ENCODE results near the gene SUSD1.

The SUSD1 gene

DNA sequence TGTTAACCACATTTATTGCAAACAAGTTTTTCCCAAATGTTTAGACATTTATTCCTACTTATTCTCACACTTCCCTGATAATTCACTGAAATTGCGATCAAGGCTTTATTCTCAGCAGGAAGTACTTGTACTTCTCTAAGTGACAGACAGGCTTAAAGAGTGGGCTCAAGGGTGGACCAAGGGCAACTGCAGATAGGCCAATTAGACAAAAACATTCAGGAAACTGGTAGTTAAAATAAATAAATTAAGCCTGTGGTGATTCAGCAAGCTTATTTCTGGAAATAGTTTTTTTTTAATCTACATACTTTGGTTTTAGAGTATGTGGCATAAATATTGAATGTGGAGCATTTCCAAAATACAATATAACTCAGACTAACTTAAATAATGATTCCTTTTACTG is 142.4 kb downstream of the SUSD1 start:
- H3K4me3 ChIP-seq (replicated peaks; ENCODE audit: low read depth, low read length) = no peak overlapping the region
- TF ChIP-seq, protein P1, sequence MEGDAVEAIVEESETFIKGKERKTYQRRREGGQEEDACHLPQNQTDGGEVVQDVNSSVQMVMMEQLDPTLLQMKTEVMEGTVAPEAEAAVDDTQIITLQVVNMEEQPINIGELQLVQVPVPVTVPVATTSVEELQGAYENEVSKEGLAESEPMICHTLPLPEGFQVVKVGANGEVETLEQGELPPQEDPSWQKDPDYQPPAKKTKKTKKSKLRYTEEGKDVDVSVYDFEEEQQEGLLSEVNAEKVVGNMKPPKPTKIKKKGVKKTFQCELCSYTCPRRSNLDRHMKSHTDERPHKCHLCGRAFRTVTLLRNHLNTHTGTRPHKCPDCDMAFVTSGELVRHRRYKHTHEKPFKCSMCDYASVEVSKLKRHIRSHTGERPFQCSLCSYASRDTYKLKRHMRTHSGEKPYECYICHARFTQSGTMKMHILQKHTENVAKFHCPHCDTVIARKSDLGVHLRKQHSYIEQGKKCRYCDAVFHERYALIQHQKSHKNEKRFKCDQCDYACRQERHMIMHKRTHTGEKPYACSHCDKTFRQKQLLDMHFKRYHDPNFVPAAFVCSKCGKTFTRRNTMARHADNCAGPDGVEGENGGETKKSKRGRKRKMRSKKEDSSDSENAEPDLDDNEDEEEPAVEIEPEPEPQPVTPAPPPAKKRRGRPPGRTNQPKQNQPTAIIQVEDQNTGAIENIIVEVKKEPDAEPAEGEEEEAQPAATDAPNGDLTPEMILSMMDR (IDR thresholded peaks at IDR 0.05; ENCODE audit: low read depth, low read length, missing control alignments) = no peak
- DNase-seq (ENCODE audit: extremely low read depth, low read depth) = no peak

DNA sequence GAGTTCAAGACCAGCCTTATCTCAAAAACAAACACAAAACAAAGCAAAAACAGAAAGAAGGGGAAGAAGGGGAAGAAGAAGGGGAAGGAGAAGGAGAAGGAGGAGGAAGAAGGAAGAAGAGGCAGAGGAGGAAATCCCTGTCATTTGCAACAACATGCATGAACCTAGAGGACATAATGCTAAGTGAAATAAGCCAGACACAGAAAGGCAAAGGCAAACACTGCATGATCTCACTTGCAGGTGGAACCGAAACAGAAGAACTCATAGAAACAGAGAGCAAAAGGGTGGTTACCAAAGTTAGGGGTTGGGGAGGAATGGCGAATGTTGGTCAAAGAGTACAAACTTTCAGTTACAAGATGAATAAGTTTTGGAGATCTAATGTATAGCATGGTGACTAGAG is 143.1 kb downstream of the SUSD1 start:
- TF ChIP-seq, protein P1 (IDR thresholded peaks at IDR 0.05; ENCODE audit: low read depth, low read length, missing control alignments) = no peak
- no peak for DNase-seq (ENCODE audit: extremely low read depth, low read depth)
- H3K4me3 ChIP-seq (replicated peaks; ENCODE audit: low read depth, low read length) = no peak overlapping the region

DNA sequence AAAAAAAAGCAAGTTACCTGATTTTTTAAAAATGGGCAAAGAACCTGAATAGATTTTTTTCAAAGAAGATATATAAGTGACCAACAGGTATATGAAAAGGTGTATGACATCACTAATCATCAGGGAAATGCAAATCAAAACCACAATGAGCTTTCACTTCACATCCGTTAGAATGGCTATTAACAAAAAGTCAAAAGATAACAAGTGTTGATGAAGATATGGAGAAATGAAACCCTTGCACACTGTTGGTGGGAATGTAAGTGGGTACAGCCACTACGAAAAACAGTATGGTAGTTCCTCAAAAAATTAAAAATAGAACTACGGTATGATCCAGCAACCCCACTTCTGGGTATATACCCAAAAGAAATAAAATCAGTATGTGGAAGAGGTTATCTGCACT is 143.7 kb downstream of the SUSD1 start:
- no peak overlapping the region for H3K4me3 ChIP-seq (replicated peaks; ENCODE audit: low read depth, low read length)
- DNase-seq (ENCODE audit: extremely low read depth, low read depth) = no peak
- TF ChIP-seq, protein P1 (IDR thresholded peaks at IDR 0.05; ENCODE audit: low read depth, low read length, missing control alignments) = no peak

DNA sequence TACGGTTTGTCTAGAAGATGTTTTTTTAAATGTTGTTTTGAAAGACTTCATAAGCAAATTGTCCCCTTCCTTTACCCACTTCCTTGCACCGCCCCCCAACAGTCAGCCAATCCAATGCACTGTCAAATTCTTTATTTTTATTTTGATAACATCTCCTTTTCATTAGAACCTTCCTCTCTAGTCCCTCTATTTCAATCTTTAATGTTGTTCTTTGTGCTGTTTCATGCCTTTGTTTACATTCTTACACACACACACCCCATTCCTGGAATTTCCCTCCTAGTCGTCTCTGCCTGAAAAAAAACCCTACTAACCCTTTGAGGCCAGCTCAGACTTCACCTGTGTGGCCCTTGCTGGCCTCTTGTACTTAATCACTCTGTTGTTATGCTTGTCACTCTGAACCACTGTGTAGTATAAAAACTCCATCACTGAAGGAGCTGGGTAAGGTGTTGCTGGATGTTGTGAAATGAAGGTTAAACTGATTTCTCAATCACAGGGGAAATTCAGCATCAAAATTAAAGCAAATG is 145.1 kb downstream of the SUSD1 start:
- peak; percentile 41 for DNase-seq (ENCODE audit: extremely low read depth, low read depth)
- no peak overlapping the region for H3K4me3 ChIP-seq (replicated peaks; ENCODE audit: low read depth, low read length)
- TF ChIP-seq, protein P1 (IDR thresholded peaks at IDR 0.05; ENCODE audit: low read depth, low read length, missing control alignments) = no peak

DNA sequence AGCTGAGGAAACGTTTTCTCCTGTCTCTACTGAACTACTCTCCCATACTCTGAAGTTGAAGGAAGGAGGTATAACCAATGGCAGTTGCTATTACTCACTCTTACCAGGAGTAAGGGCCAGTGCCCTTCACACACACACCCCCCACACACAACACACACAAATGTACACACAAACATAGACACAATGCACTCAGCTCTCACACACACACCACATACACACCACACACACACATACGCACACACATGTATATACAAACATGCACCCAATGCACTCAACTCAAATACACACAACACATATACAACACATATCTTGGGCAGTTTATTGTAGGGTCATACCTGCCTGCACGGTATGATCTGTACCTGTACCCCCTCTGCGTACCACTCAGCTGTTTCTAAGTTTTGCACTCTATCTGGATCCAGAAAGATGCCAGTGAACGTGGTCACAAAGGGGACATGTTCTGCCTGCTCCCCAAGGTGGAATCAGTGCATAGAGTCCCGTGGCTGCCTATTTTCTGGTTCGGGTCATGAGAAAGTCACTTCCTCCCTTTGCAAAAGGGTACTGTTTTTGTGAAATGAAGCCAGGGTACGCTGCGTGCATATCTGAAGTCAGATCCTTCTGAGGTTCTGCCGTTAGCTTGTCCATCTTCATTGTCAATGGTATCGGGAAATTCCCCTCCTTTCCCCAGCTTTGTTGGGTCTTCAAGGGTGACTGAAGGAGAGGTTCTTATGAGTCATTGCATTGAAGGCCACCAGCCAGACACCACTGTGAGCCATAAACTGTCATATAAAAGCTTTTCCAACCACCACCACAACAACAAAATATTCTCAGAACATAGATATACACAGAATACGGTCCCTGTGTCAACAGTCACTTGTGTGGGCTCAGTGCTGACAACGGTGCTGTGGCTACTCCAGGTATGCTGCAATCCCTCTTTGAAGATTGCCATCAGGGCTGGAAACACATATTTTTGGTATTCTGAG is 146.6 kb downstream of the SUSD1 start:
- no peak overlapping the region for H3K4me3 ChIP-seq (replicated peaks; ENCODE audit: low read depth, low read length)
- TF ChIP-seq, protein P1 (IDR thresholded peaks at IDR 0.05; ENCODE audit: low read depth, low read length, missing control alignments) = no peak
- DNase-seq (ENCODE audit: extremely low read depth, low read depth) = no peak

DNA sequence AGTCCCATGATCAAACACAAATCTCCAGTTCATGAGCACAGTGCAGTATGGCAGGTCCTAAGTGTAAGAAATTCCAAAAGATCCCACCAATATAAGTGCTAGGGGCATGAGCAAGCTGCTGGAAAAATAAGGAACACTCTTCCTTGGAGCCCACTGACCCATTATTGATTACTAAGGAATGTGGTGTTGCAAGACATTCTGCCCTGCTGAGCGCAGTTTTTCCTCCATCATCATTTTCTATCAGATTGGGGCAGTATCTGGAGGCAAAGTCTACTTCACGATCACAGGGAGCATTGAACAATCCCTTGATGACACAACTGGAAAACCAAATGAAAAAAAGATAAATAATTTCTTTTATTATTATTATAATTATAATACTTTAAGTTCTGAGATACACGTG is 149.2 kb downstream of the SUSD1 start:
- DNase-seq (ENCODE audit: extremely low read depth, low read depth) = no peak
- TF ChIP-seq, protein P1 (IDR thresholded peaks at IDR 0.05; ENCODE audit: low read depth, low read length, missing control alignments) = no peak
- H3K4me3 ChIP-seq (replicated peaks; ENCODE audit: low read depth, low read length) = no peak overlapping the region
